ENCODE results near the gene LUC7L2. TPM values are rescaled to one million over a fixed set of nuclear protein-coding genes. Genes with fewer than 3 reads are reported as not detected.

Gene LUC7L2
- total RNA-seq, 1 donor from 2014 or later, result 111 TPM

GRCh38 chr7:139382439-139382838 lies 22.7 kb downstream of the LUC7L2 start:
- Histone ChIP-seq H3K79me2 (ENCODE audit: low read depth) (peaks cover 90% of the 10 kb centered on the region), H2AFZ (replicated peaks) (no peak overlapping the region), H3K27me3 (no peaks in the 10 kb centered on the region), H3K4me1 (no peaks in the 10 kb centered on the region), H3K27ac (no peak overlapping the region), H3K4me2 (no peak overlapping the region), H3K4me3 (no peak overlapping the region), H3K36me3 (peaks cover 25% of the 10 kb centered on the region), H3K9ac (no peak overlapping the region), H4K20me1 (ENCODE audit: low read depth) (peaks cover 26% of the 10 kb centered on the region), H3K9me3 (ENCODE audit: low read depth) (no peaks in the 10 kb centered on the region), H3F3A (ENCODE audit: low read depth) (peaks cover 10% of the 10 kb centered on the region)
- H3K4me3 Mint-ChIP-seq, result no peak overlapping the region
- TF ChIP-seq CTCF (IDR thresholded peaks at IDR 0.05), result no peak
- no peak for TF ChIP-seq EZH2 (IDR thresholded peaks at IDR 0.05)
- no peak for TF ChIP-seq EZH2phosphoT487 (IDR thresholded peaks at IDR 0.05)
- no peaks in the 10 kb centered on the region for H3K9me3 Mint-ChIP-seq
- no peaks in the 10 kb centered on the region for H3K27me3 Mint-ChIP-seq (ENCODE audit: insufficient read depth, low read depth)
- no peak overlapping the region for H3K27ac Mint-ChIP-seq
- H3K36me3 Mint-ChIP-seq, result peaks cover 14% of the 10 kb centered on the region
- H3K4me1 Mint-ChIP-seq, result no peaks in the 10 kb centered on the region
- DNase-seq (ENCODE audit: low spot score), result no peak

GRCh38 chr7:139384611-139385010 lies 24.9 kb downstream of the LUC7L2 start:
- Histone ChIP-seq H3K9me3 (ENCODE audit: low read depth) (no peaks in the 10 kb centered on the region), H3K4me2 (no peak overlapping the region), H3K79me2 (ENCODE audit: low read depth) (peaks cover 92% of the 10 kb centered on the region), H3K36me3 (peaks cover 21% of the 10 kb centered on the region), H3K4me1 (no peaks in the 10 kb centered on the region), H3K9ac (no peak overlapping the region), H2AFZ (replicated peaks) (no peak overlapping the region), H3K27ac (no peak overlapping the region), H3K27me3 (no peaks in the 10 kb centered on the region), H4K20me1 (ENCODE audit: low read depth) (peaks cover 23% of the 10 kb centered on the region), H3F3A (ENCODE audit: low read depth) (peaks cover 4% of the 10 kb centered on the region), H3K4me3 (no peak overlapping the region)
- DNase-seq (ENCODE audit: low spot score), result no peak
- TF ChIP-seq EZH2 (IDR thresholded peaks at IDR 0.05), result no peak
- Mint-ChIP-seq H3K4me1 (no peaks in the 10 kb centered on the region), H3K9me3 (no peaks in the 10 kb centered on the region), H3K4me3 (no peak overlapping the region), H3K27ac (no peak overlapping the region), H3K27me3 (ENCODE audit: insufficient read depth, low read depth) (no peaks in the 10 kb centered on the region), H3K36me3 (peaks cover 19% of the 10 kb centered on the region)

GRCh38 chr7:139387594-139387993 lies 27.9 kb downstream of the LUC7L2 start:
- Mint-ChIP-seq H3K9me3 (no peaks in the 10 kb centered on the region), H3K27me3 (ENCODE audit: insufficient read depth, low read depth) (peaks cover 3% of the 10 kb centered on the region), H3K4me3 (no peak overlapping the region), H3K4me1 (no peaks in the 10 kb centered on the region), H3K36me3 (peaks cover 28% of the 10 kb centered on the region), H3K27ac (no peak overlapping the region)
- H3K9ac ChIP-seq, result no peak overlapping the region
- H3K79me2 ChIP-seq (ENCODE audit: low read depth), result peaks cover 99% of the 10 kb centered on the region
- H3F3A ChIP-seq (ENCODE audit: low read depth), result peaks cover 4% of the 10 kb centered on the region
- peaks cover 39% of the 10 kb centered on the region for H3K36me3 ChIP-seq
- no peaks in the 10 kb centered on the region for H3K9me3 ChIP-seq (ENCODE audit: low read depth)
- no peak overlapping the region for H3K27ac ChIP-seq
- H2AFZ ChIP-seq (replicated peaks), result no peak overlapping the region
- no peaks in the 10 kb centered on the region for H3K4me1 ChIP-seq
- no peak overlapping the region for H3K4me2 ChIP-seq
- no peak for DNase-seq (ENCODE audit: low spot score)
- H3K4me3 ChIP-seq, result no peak overlapping the region
- peaks cover 15% of the 10 kb centered on the region for H4K20me1 ChIP-seq (ENCODE audit: low read depth)
- TF ChIP-seq CTCF (IDR thresholded peaks at IDR 0.05) (no peak), EZH2phosphoT487 (IDR thresholded peaks at IDR 0.05) (no peak), EZH2 (IDR thresholded peaks at IDR 0.05) (no peak)
- H3K27me3 ChIP-seq, result no peaks in the 10 kb centered on the region

- Histone ChIP-seq H3K9ac (no peak overlapping the region), H2AFZ (replicated peaks) (no peak overlapping the region), H3F3A (ENCODE audit: low read depth) (peaks cover 4% of the 10 kb centered on the region), H3K27ac (no peak overlapping the region), H3K36me3 (peaks cover 37% of the 10 kb centered on the region), H4K20me1 (ENCODE audit: low read depth) (peaks cover 24% of the 10 kb centered on the region), H3K4me3 (no peak overlapping the region), H3K9me3 (ENCODE audit: low read depth) (no peaks in the 10 kb centered on the region), H3K79me2 (ENCODE audit: low read depth) (peaks cover 99% of the 10 kb centered on the region), H3K4me2 (no peak overlapping the region), H3K4me1 (no peaks in the 10 kb centered on the region), H3K27me3 (no peaks in the 10 kb centered on the region)
- H3K4me1 Mint-ChIP-seq, result no peaks in the 10 kb centered on the region
- TF ChIP-seq EZH2 (IDR thresholded peaks at IDR 0.05) (no peak), EZH2phosphoT487 (IDR thresholded peaks at IDR 0.05) (no peak), CTCF (IDR thresholded peaks at IDR 0.05) (no peak)
- H3K27ac Mint-ChIP-seq, result no peak overlapping the region
- H3K9me3 Mint-ChIP-seq, result no peaks in the 10 kb centered on the region
- H3K36me3 Mint-ChIP-seq, result peaks cover 31% of the 10 kb centered on the region
- DNase-seq (ENCODE audit: low spot score), result no peak
- peaks cover 3% of the 10 kb centered on the region for H3K27me3 Mint-ChIP-seq (ENCODE audit: insufficient read depth, low read depth)
- H3K4me3 Mint-ChIP-seq, result no peak overlapping the region
Observed at GRCh38 chr7:139389091-139389490, 29.4 kb downstream of the LUC7L2 start.

All from neural progenitor cell (in vitro differentiated cells).